Limb (tissue), 2 donors: ENCODE data around the gene SPATA17.
A peak's percentile ranks its signal among the peaks of the same experiment; 100 is the strongest.
"Not testable (repeated sequence)": the region's sequence is repeated elsewhere in the genome, so short reads cannot be mapped to it uniquely, and the experiment has no call there.

Experiments used
- DNase-seq, 2 donors: peaks; one replicate each; pipeline ENCODE4 v3.0.0-alpha.2; 2016; ENCODE audit errors: extremely low spot score in 2 of 2

SPATA17 gene

GRCh38 chr1:217630711-217631591 is at the start of gene SPATA17, which contains the start of gene GPATCH2:
TSS of gene SPATA17 (plus strand) at chr1:217631344. CDS start at chr1:217631379, 35 bp downstream.
TSS of gene GPATCH2 (minus strand) at chr1:217631090. CDS start at chr1:217630971, 119 bp downstream.
- peak; percentile 86 to 96 for DNase-seq

GRCh38 chr1:217584286-217584811 is 46.8 kb upstream of the SPATA17 start:
- DNase-seq = not testable (repeated sequence)

- no peak for DNase-seq
Measured at GRCh38 chr1:217585577-217585976, 45.6 kb upstream of the SPATA17 start.

GRCh38 chr1:217586586-217586985 is 44.6 kb upstream of the SPATA17 start:
- no peak for DNase-seq

- no peak for DNase-seq
Measured at GRCh38 chr1:217590598-217590997, 40.5 kb upstream of the SPATA17 start.

- DNase-seq = no peak
Measured at GRCh38 chr1:217599154-217599553, 32.0 kb upstream of the SPATA17 start.

GRCh38 chr1:217602380-217602779 is 28.8 kb upstream of the SPATA17 start:
- DNase-seq = no peak

GRCh38 chr1:217605390-217605789 is 25.8 kb upstream of the SPATA17 start:
- DNase-seq = no peak

GRCh38 chr1:217614200-217614712 is 16.9 kb upstream of the SPATA17 start:
- DNase-seq = no peak

GRCh38 chr1:217617126-217617525 is 14.0 kb upstream of the SPATA17 start:
- no peak for DNase-seq

GRCh38 chr1:217620814-217621213 is 10.3 kb upstream of the SPATA17 start:
- DNase-seq = no peak

GRCh38 chr1:217622042-217622441 is 9.1 kb upstream of the SPATA17 start:
- no peak for DNase-seq

- no peak for DNase-seq
Measured at GRCh38 chr1:217626321-217626720, 4.8 kb upstream of the SPATA17 start.

- DNase-seq = no peak
Measured at GRCh38 chr1:217627431-217627830, 3.7 kb upstream of the SPATA17 start.

GRCh38 chr1:217642455-217642854 is 11.3 kb downstream of the SPATA17 start:
- no peak for DNase-seq

GRCh38 chr1:217647791-217648190 is 16.6 kb downstream of the SPATA17 start:
- no peak for DNase-seq

- DNase-seq = no peak
Measured at GRCh38 chr1:217650674-217651073, 19.5 kb downstream of the SPATA17 start.

GRCh38 chr1:217660353-217661062 is 29.4 kb downstream of the SPATA17 start:
- no peak for DNase-seq

- no peak for DNase-seq
Measured at GRCh38 chr1:217661407-217661806, 30.3 kb downstream of the SPATA17 start.

- DNase-seq = no peak
Measured at GRCh38 chr1:217668351-217668940, 37.3 kb downstream of the SPATA17 start.

- no peak for DNase-seq
Measured at GRCh38 chr1:217673387-217673786, 42.2 kb downstream of the SPATA17 start.
